ENCODE data around the gene NLRC3. TPM values are rescaled to one million over a fixed set of nuclear protein-coding genes. Genes with fewer than 3 reads are reported as not detected.
"Not testable (repeated sequence)": the region's sequence is repeated elsewhere in the genome, so short reads cannot be mapped to it uniquely, and the experiment has no call there.

The NLRC3 gene
- total RNA-seq, 4 donors from 2014 or later, result 0.65 to 4.1 (median 1.1) TPM

- DNase-seq (ENCODE audit: low spot score) (no peak), ATAC-seq (ENCODE audit: low FRiP score) (no peak)
- no peak for TF ChIP-seq CTCF (IDR thresholded peaks at IDR 0.05)
These were observed 66.8 kb downstream of the NLRC3 start for GRCh38 chr16:3510416-3510815.

- DNase-seq (ENCODE audit: low spot score) (no peak), ATAC-seq (ENCODE audit: low FRiP score) (no peak)
- TF ChIP-seq CTCF (IDR thresholded peaks at IDR 0.05), result no peak
These were observed 67.7 kb downstream of the NLRC3 start for GRCh38 chr16:3509470-3509928.

GRCh38 chr16:3508736-3509135 lies 68.5 kb downstream of the NLRC3 start:
- ATAC-seq (ENCODE audit: low FRiP score) (no peak), DNase-seq (ENCODE audit: low spot score) (no peak)
- no peak for TF ChIP-seq CTCF (IDR thresholded peaks at IDR 0.05)

- no peak for DNase-seq (ENCODE audit: low spot score)
- no peak for TF ChIP-seq CTCF (IDR thresholded peaks at IDR 0.05)
These were observed 73.7 kb downstream of the NLRC3 start for GRCh38 chr16:3503523-3503922.

DNA sequence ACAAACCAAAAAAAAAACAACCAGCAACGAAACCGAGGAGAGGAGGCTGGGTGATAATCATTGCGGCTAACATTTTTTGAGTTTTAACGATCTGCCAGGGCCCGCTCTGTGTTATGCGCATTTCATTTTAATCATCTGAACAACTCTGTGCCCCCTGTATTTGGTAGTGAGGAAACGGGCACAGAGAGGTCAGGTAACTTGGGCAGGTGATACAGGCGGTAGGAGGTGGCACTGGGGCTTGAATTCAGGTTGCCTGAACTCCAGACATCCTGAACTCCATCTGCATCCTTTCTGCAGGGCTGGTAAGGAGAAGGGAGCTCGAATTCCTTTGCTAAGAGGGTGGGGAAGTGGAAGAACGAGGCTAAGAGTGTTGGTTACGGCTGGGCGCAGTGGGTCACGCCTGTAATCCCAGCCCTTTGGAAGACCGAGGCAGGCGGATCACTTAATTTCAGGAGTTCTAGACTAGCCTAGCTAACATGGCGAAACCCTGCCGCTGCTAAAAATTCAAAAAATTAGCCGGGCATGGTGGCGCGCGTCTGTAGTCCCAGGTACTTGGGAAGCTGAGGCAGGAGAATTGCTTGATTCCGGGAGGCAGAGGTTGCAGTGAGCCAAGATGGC lies 75.3 kb downstream of the NLRC3 start:
- DNase-seq (ENCODE audit: low spot score) (no peak), ATAC-seq (ENCODE audit: low FRiP score) (no peak)
- no peak for TF ChIP-seq CTCF (IDR thresholded peaks at IDR 0.05)

More at GRCh38 chr16:3503523-3503922, 73.7 kb downstream of the NLRC3 start:
- ATAC-seq (ENCODE audit: low FRiP score), result no peak

DNA sequence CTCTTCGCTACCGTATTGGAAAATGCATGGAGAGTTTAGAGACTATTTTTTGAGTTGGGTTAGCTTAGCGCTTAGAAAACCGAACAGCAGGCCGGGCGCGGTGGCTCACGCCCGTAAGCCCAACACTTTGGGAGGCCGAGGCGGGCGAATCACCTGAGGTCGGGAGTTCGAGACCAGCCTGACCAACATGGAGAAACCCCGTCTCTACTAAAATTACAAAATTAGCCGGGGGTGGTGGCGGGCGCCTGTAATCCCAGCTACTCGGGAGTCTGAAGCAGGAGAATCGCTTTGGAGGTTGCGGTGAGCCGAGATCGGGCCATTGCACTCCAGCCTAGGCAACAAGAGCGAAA lies 75.8 kb downstream of the NLRC3 start:
- not testable (repeated sequence) for ATAC-seq (ENCODE audit: low FRiP score); DNase-seq (ENCODE audit: low spot score)

GRCh38 chr16:3498988-3499387 lies 78.2 kb downstream of the NLRC3 start:
- ATAC-seq (ENCODE audit: low FRiP score), result no peak
- DNase-seq (ENCODE audit: low spot score), result no peak
- TF ChIP-seq CTCF (IDR thresholded peaks at IDR 0.05), result no peak
